ENCODE data around the gene DDIT4. TPM values are rescaled to one million over a fixed set of nuclear protein-coding genes. Genes with fewer than 3 reads are reported as not detected.

DDIT4 gene
- total and polyA plus RNA-seq, 9 of the 15 experiments (the other 6 are each of a cell fraction or from before 2014, with no cell fraction given), result 8.2 to 675 (median 159) TPM

- TF ChIP-seq, protein P1, sequence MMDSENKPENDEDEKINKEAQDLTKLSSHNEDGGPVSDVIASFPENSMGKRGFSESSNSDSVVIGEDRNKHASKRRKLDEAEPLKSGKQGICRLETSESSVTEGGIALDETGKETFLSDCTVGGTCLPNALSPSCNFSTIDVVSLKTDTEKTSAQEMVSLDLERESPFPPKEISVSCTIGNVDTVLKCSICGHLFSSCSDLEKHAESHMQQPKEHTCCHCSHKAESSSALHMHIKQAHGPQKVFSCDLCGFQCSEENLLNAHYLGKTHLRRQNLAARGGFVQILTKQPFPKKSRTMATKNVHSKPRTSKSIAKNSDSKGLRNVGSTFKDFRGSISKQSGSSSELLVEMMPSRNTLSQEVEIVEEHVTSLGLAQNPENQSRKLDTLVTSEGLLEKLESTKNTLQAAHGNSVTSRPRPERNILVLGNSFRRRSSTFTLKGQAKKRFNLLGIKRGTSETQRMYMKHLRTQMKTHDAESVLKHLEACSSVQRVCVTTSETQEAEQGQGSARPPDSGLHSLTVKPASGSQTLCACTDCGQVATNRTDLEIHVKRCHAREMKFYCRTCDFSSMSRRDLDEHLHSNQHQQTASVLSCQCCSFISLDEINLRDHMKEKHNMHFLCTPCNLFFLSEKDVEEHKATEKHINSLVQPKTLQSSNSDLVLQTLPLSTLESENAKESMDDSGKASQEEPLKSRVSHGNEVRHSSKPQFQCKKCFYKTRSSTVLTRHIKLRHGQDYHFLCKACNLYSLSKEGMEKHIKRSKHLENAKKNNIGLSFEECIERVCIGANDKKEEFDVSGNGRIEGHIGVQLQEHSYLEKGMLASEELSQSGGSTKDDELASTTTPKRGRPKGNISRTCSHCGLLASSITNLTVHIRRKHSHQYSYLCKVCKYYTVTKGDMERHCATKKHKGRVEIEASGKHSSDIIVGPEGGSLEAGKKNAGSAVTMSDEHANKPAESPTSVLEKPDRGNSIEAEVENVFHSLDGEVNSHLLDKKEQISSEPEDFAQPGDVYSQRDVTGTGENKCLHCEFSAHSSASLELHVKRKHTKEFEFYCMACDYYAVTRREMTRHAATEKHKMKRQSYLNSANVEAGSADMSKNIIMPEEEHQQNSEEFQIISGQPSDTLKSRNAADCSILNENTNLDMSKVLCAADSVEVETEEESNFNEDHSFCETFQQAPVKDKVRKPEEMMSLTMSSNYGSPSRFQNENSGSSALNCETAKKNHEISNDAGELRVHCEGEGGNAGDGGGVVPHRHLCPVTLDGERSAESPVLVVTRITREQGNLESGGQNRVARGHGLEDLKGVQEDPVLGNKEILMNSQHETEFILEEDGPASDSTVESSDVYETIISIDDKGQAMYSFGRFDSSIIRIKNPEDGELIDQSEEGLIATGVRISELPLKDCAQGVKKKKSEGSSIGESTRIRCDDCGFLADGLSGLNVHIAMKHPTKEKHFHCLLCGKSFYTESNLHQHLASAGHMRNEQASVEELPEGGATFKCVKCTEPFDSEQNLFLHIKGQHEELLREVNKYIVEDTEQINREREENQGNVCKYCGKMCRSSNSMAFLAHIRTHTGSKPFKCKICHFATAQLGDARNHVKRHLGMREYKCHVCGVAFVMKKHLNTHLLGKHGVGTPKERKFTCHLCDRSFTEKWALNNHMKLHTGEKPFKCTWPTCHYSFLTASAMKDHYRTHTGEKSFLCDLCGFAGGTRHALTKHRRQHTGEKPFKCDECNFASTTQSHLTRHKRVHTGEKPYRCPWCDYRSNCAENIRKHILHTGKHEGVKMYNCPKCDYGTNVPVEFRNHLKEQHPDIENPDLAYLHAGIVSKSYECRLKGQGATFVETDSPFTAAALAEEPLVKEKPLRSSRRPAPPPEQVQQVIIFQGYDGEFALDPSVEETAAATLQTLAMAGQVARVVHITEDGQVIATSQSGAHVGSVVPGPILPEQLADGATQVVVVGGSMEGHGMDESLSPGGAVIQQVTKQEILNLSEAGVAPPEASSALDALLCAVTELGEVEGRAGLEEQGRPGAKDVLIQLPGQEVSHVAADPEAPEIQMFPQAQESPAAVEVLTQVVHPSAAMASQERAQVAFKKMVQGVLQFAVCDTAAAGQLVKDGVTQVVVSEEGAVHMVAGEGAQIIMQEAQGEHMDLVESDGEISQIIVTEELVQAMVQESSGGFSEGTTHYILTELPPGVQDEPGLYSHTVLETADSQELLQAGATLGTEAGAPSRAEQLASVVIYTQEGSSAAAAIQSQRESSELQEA (IDR thresholded peaks at IDR 0.05; ENCODE audit: low read depth), result no peak
- no peak for TF ChIP-seq TCF3 (CRISPR knock-in tag; IDR thresholded peaks at IDR 0.05)
- TF ChIP-seq ZNF121 (CRISPR knock-in tag; conservative IDR thresholded peaks at IDR 0.05), result no peak
- TF ChIP-seq IRF2 (CRISPR knock-in tag; IDR thresholded peaks at IDR 0.05), result no peak
- TF ChIP-seq ZNF146 (CRISPR knock-in tag; IDR thresholded peaks at IDR 0.05; ENCODE audit: unreplicated experiment), result no peak
- 0 out of 2 replicates have a peak, but pooled peaks have one; percentile 2 for TF ChIP-seq SMAD3 (CRISPR knock-in tag; conservative IDR thresholded peaks at IDR 0.05)
- peak; percentile 56 for TF ChIP-seq CXXC5 (CRISPR knock-in tag; IDR thresholded peaks at IDR 0.05)
- TF ChIP-seq SRSF7 (optimal IDR thresholded peaks at IDR 0.05; ENCODE audit: low read depth, low read length), result no peak
- TF ChIP-seq ZNF124 (CRISPR knock-in tag; IDR thresholded peaks at IDR 0.05), result no peak
- TF ChIP-seq MYNN (IDR thresholded peaks at IDR 0.05), result peak; percentile 92
- no peak for TF ChIP-seq MYNN (CRISPR knock-in tag; IDR thresholded peaks at IDR 0.05)
- peak; percentile 59 for TF ChIP-seq MYC (IDR thresholded peaks at IDR 0.05; ENCODE audit: low read depth, low read length)
- TF ChIP-seq MYC (CRISPR knock-in tag; IDR thresholded peaks at IDR 0.05; ENCODE audit: borderline replicate concordance, low read depth), result peak; percentile 57; the same call in 1 of the 2 replicates
- TF ChIP-seq CEBPB (tag; IDR thresholded peaks at IDR 0.05), result no peak
- TF ChIP-seq RBM25 (IDR thresholded peaks at IDR 0.05; ENCODE audit: low read depth, low read length, severe bottlenecking), result no peak
- TF ChIP-seq MEIS2 (IDR thresholded peaks at IDR 0.05; ENCODE audit: partially characterized antibody), result no peak
- TF ChIP-seq POLR2A (conservative IDR thresholded peaks at IDR 0.05), result no peak
- no peak for TF ChIP-seq TAL1 (IDR thresholded peaks at IDR 0.05)
- TF ChIP-seq ATF7 (IDR thresholded peaks at IDR 0.05), result no peak
- TF ChIP-seq, protein P2, sequence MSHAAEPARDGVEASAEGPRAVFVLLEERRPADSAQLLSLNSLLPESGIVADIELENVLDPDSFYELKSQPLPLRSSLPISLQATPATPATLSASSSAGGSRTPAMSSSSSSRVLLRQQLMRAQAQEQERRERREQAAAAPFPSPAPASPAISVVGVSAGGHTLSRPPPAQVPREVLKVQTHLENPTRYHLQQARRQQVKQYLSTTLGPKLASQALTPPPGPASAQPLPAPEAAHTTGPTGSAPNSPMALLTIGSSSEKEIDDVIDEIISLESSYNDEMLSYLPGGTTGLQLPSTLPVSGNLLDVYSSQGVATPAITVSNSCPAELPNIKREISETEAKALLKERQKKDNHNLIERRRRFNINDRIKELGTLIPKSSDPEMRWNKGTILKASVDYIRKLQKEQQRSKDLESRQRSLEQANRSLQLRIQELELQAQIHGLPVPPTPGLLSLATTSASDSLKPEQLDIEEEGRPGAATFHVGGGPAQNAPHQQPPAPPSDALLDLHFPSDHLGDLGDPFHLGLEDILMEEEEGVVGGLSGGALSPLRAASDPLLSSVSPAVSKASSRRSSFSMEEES (CRISPR knock-in tag; IDR thresholded peaks at IDR 0.05), result no peak
- peak; percentile 1; the same call in 1 of the 2 replicates for TF ChIP-seq ELF2 (CRISPR knock-in tag; IDR thresholded peaks at IDR 0.05)
- peak; percentile 26; the same call in 1 of the 2 replicates for TF ChIP-seq KLF13 (tag; IDR thresholded peaks at IDR 0.05; ENCODE audit: borderline replicate concordance, low read depth)
- TF ChIP-seq SMAD2 (IDR thresholded peaks at IDR 0.05; ENCODE audit: low read depth, low read length), result no peak
Observed at GRCh38 chr10:72274730-72275350, 1.1 kb downstream of the DDIT4 start (continued).
